NCI-H460 (cell line): ENCODE measurements around the gene ARHGAP10. TPM values are rescaled to one million over a fixed set of nuclear protein-coding genes. Genes with fewer than 3 reads are reported as not detected.

Experiments
- DNase-seq: peaks from one replicate; pipeline ENCODE4 v3.0.0-alpha.2; 2016; ENCODE audit warnings: low read depth; ENCODE audit errors: extremely low read depth
- total RNA-seq: library from RNA; depleted of rRNA; stranded (reverse); fragments of >200 nt; shearing (Covaris generic); gene quantifications from 2 replicates; pipeline ENCODE4 v1.2.3, GENCODE V29; 2014

The ARHGAP10 gene
- total RNA-seq, 1 experiment from 2014 or later: 5.1 TPM

- no peak for DNase-seq
Observed at GRCh38 chr4:148017801-148018200, 285.9 kb downstream of the ARHGAP10 start.

DNA sequence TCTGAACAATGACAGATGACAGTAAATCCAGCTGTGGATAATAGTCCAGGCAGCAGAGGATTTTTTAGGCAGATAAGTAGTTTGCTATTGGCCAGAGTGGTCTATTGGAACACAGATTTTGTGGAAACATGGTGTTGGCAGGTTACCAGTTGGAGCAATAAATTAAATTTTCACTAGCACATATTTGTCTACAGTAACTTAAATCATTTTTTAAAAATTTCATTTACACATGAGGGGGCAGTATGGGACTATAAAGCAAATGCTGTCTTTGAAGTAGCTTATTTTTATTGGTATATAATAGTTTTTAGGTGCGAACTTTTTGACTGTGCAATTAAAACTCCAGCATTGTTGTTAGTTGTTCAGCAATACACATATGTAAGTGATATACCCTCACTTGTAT is 289.8 kb downstream of the ARHGAP10 start:
- DNase-seq: no peak

- DNase-seq: no peak
Observed at GRCh38 chr4:148022975-148023374, 291.1 kb downstream of the ARHGAP10 start.

- DNase-seq: no peak
Observed at GRCh38 chr4:148023512-148024181, 291.8 kb downstream of the ARHGAP10 start.

GRCh38 chr4:148025981-148026380 is 294.1 kb downstream of the ARHGAP10 start:
- DNase-seq: no peak

GRCh38 chr4:148027201-148027600 is 295.3 kb downstream of the ARHGAP10 start:
- DNase-seq: no peak

- DNase-seq: no peak
Observed at GRCh38 chr4:148029781-148030180, 297.9 kb downstream of the ARHGAP10 start.

DNA sequence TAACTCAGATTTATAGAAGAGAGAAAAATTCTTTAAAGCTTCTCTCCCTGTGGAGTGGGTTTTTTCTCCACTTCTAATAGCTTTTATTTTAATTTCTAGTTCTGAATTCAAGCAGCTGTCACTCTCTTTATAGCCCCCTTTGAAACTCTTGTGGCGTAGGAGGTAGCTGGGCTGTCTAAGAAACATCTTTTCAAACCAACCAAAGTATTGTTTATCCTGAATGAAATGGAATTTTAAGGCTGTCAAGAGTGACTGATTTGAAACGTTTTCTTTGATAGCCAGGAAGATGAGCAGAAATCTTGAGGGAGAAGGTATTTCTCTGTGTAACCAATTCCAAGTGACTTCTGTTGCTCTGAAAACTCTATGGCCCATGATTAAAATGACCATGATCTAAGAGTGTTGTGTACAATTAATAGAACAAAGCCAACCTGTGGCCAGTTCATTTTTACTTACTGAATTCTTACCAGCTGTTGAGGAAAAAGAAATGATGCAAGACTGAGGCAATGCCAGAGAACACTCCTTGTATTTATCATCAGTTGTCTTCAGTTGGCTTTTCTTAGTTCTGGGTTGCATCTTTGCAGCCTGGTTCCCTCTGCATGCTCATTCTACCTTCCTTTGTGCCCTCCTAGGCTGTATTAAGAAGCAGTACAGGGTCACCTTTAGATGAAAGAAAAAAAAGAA is 298.4 kb downstream of the ARHGAP10 start:
- DNase-seq: peak; percentile 49

DNA sequence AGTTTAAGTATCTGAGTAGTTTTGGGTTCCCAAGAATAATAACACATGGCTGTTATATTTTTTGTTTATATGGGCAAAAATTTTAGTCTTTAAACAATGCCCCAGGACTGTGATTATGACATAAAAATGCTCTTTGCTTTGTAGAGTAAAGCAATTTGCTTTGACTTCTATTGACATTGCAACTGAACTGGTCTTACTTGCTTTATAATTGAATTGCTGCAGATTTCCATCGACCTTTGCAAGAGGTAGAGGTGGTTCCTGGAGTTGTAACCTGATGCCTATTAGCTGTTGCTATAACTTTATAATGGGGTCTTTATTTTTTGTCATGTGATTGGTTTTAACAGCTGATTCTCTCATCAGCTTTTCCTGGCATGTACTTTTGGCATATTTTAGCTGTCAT is 302.9 kb downstream of the ARHGAP10 start:
- no peak for DNase-seq

GRCh38 chr4:148041606-148042329 is 309.9 kb downstream of the ARHGAP10 start:
- DNase-seq: no peak

- DNase-seq: no peak
Observed at GRCh38 chr4:148044089-148044911, 312.4 kb downstream of the ARHGAP10 start.

GRCh38 chr4:148044912-148045352 is 313.0 kb downstream of the ARHGAP10 start:
- DNase-seq: no peak

DNA sequence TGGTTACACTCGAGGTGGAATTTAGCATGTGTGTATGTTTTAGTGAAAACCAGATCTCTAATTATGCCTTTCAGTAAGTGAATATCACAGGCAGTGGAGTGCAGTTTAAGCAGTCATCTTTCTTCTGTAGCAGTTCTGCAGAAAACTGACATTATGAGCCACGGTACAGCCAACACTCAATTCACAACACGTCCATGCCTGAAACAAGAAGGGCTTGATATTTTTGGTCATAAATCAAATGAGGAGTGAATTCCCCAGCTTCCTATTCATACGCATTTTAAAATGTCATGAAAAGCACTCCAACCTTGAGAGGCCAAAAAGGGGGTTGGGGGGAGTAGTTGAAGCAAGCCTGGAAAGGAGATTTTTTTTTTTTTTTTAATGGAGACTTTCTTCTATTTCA is 316.7 kb downstream of the ARHGAP10 start:
- DNase-seq: no peak

DNA sequence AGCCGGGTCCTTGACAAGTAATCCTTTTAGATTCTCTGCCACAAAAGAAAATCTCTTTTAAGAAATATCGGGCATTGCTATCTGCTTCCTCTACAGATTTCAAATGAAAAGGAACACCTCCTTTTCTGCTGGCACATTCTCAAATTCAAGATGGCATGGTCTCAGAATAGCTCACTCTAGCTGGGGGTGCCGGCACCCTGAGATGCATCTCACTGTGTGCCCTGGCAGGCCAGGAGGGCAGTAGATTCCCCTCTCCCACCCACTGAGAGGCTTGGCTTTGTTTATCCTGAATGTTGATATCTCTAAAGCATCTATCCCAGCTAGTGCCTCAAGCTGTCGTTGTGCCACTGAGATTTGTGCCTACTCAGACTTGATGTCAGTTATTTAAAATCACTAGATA is 319.5 kb downstream of the ARHGAP10 start:
- no peak for DNase-seq

DNA sequence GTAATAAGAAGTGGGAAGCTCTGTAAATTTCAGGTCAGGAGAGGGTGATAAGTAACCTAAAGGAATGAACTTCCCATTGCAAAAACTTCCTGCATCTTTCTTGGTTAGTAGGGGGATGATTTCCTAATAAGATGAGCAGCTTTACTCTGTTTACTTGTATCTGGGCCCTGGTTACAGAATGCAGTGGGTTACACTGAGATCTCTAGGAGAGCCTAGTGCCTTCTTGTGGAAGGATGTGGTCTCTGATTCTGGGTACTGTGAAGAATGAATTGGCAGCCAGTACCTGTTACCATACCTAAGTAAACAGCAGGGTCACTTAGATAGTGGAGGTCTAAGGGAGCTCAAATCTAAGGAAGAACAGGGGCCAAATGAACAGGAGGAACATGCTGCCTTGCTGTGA is 320.6 kb downstream of the ARHGAP10 start:
- DNase-seq: no peak

DNA sequence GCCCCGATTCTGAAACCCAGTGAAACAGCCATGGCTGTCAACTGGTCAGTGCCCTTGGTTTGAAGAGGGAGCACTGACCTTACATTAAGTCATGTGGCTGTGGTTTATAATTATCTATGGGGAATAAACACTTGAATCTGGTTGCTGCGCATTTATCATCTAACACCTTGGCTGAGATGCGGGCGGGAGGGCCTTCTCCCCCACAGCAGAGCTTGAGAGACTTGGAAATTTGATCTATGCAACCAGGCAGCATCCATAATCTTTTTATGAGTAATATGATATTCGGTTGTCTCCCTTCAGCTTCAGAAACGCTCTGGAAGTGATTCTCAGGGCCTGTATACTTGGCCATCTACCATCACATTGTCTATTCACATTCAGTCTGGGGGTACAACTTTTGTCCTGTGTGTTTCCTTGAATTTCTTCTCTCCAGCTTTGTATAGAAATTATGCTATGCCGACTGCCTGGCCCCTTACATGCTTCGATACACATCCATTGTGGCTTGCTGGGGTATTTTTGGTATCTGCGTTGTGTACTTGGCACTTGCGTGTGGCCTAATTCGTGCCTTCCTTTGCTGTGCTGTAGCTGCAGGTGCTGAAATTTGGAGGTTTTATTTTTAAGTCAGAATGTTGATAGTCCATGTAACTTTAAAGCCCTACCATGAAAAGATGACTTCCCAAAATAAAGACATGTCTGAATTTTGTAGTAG is 321.6 kb downstream of the ARHGAP10 start:
- DNase-seq: no peak

DNA sequence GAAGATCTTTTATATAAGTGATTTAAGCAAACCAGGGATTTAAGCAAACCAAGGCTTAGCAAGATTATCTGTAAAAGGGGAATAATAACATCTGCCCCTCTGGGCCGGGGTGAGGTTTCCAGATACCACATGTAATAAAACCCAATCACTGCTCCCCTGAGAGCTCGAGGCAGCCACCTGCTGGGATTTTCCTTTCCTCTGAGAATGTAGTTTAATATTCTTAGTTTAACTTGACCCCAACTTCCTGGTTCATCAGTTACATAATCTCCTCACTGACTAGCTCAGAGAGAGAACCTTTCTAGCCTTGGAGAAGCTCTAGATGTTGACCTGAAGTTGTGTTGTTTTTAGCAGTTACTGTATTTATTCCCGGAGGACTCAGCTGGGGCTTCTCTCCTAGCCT is 322.4 kb downstream of the ARHGAP10 start:
- DNase-seq: no peak

- DNase-seq: no peak
Observed at GRCh38 chr4:148055844-148056243, 324.0 kb downstream of the ARHGAP10 start.

- DNase-seq: peak; percentile 5
Observed at GRCh38 chr4:148056879-148057278, 325.0 kb downstream of the ARHGAP10 start.

DNA sequence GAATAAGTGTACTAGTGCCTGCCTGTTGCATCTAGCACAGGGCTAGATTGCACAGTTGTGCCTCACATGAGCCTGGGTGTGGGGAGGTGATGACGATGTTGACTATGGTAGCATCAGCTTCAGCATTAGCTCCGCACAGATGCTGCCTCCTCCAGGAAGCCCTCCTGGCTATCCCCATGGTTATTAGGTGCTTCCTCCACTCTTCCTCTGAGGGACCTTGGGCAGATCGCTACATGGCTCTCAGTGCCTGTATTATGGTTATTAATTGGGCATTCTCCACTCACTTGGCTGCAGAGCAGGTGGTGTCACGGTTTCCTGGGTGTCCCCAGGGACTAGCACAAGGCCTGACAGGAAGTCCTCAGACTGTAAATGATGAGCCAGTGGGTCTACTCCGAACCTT is 325.6 kb downstream of the ARHGAP10 start:
- DNase-seq: no peak
